Endothelial cell of umbilical vein (primary cell): Measurements from ENCODE around the gene ADH5. TPM values are rescaled to one million over a fixed set of nuclear protein-coding genes. Genes with fewer than 3 reads are reported as not detected.
"Not testable (repeated sequence)": the region's sequence is repeated elsewhere in the genome, so short reads cannot be mapped to it uniquely, and the experiment has no call there.

Experiments
- BruUV-seq: library from RNA; stranded (reverse); fragments of 400-500 nt; replicated peaks from 2 replicates; lab custom pipeline; 2021; lab: Mats Ljungman, UMichigan
- CTCF ChIA-PET: fragments of 300-600, 350-600 bp; sonication (Branson Sonifier 250); formaldehyde crosslinking; loops from one replicate; lab custom pipeline; 2021; ENCODE audit warnings: antibody characterized with exemption, inconsistent platforms; lab: Charles Lee
- POLR2A ChIA-PET: fragments of 300-600, 350-600 bp; sonication (Branson Sonifier 250); formaldehyde crosslinking; loops from one replicate; lab custom pipeline; 2021; ENCODE audit warnings: antibody characterized with exemption, inconsistent platforms; lab: Charles Lee
- DNase-seq: peaks from one replicate; pipeline ENCODE4 v3.0.0-alpha.2; 2011; ENCODE audit warnings: low read depth, low spot score
- FAIRE-seq: peaks from 2 replicates; lab custom pipeline; 2011; peaks lifted over from hg19 to GRCh38; lab: Jason Lieb, UNC
- H2AFZ ChIP-seq: 2 replicates; pipeline ENCODE4 v1.6.0; 2012; ENCODE audit warnings: low read depth, low read length, control low read depth, inconsistent platforms
- H3K27ac ChIP-seq: 2 replicates; pipeline ENCODE4 v1.5.1; 2011; ENCODE audit warnings: low read depth, mild to moderate bottlenecking, control low read depth, low read length, moderate library complexity; ENCODE audit not compliant: insufficient read depth
- H3K27me3 ChIP-seq, 2 experiments: 2 replicates each; pipeline versions ENCODE4 v1.6.0 to v1.6.1; 2011; ENCODE audit warnings: low read length in 2 of 2, mixed read lengths in 1 of 2; ENCODE audit not compliant: control insufficient read depth in 2 of 2, insufficient read depth in 2 of 2
- H3K36me3 ChIP-seq, 2 experiments: 2 replicates in 1 of 2; 3 replicates in 1 of 2; pipeline ENCODE4 v1.5.1; 2011; ENCODE audit warnings: low read length in 2 of 2, mild to moderate bottlenecking in 1 of 2, moderate library complexity in 1 of 2; ENCODE audit not compliant: control insufficient read depth in 2 of 2, insufficient read depth in 2 of 2; ENCODE audit errors: extremely low read depth in 1 of 2
- H3K4me1 ChIP-seq: 3 replicates; pipeline ENCODE4 v1.5.1; 2011; ENCODE audit warnings: mild to moderate bottlenecking, low read length; ENCODE audit not compliant: control insufficient read depth, insufficient read depth; ENCODE audit errors: extremely low read depth
- H3K4me2 ChIP-seq: 2 replicates; pipeline ENCODE4 v1.6.1; 2011; ENCODE audit warnings: low read length, control low read depth, mixed read lengths; ENCODE audit not compliant: insufficient read depth
- H3K4me3 ChIP-seq, 3 experiments: fragments of 200-600 bp in 1 of 3; sonication (generic), shearing (Covaris generic) in 1 of 3; replicated peaks in 1 of 3; 2 replicates each; pipeline ENCODE4 v1.5.1; 2011 to 2016; ENCODE audit warnings: control low read depth in 3 of 3, low read length in 3 of 3, mild to moderate bottlenecking in 2 of 3, inconsistent platforms in 1 of 3, low read depth in 1 of 3, moderate library complexity in 1 of 3; ENCODE audit not compliant: insufficient read depth in 1 of 3
- H3K79me2 ChIP-seq: 2 replicates; pipeline ENCODE4 v1.6.0; 2012; ENCODE audit warnings: low read length, inconsistent platforms; ENCODE audit not compliant: control insufficient read depth, insufficient read depth
- H3K9ac ChIP-seq: replicated peaks from 2 replicates; pipeline ENCODE3; 2011; ENCODE audit warnings: low read length, control low read depth; ENCODE audit not compliant: insufficient read depth; ENCODE audit errors: extremely low read depth
- H3K9me1 ChIP-seq: replicated peaks from 3 replicates; pipeline ENCODE4 v1.6.0; 2011; ENCODE audit warnings: mild to moderate bottlenecking, low read length; ENCODE audit not compliant: control insufficient read depth, insufficient read depth; ENCODE audit errors: extremely low read depth
- H3K9me3 ChIP-seq: replicated peaks from 2 replicates; pipeline ENCODE4 v1.5.1; 2012; ENCODE audit warnings: low read length, inconsistent platforms; ENCODE audit not compliant: control insufficient read depth, insufficient read depth
- H4K20me1 ChIP-seq: replicated peaks from 2 replicates; pipeline ENCODE3; 2011; ENCODE audit warnings: mild to moderate bottlenecking, low read length; ENCODE audit not compliant: control insufficient read depth, insufficient read depth; ENCODE audit errors: extremely low read depth
- EZH2 ChIP-seq: IDR thresholded peaks from 2 replicates; pipeline ENCODE4 v1.6.1; 2012; ENCODE audit warnings: borderline replicate concordance, low read depth, mild to moderate bottlenecking, moderate library complexity, low read length, inconsistent platforms; ENCODE audit not compliant: severe bottlenecking
- GATA2 ChIP-seq: IDR thresholded peaks from 2 replicates; pipeline ENCODE4 v1.7.0; 2011; ENCODE audit warnings: low read depth, mild to moderate bottlenecking, moderate library complexity, mixed read lengths, low read length; ENCODE audit not compliant: insufficient read length, insufficient read depth
- JUN ChIP-seq: IDR thresholded peaks from 2 replicates; pipeline ENCODE4 v1.6.1; 2011; ENCODE audit warnings: borderline replicate concordance, low read depth; ENCODE audit not compliant: insufficient read length, insufficient read depth
- POLR2A ChIP-seq: IDR thresholded peaks from 2 replicates; pipeline ENCODE4 v1.6.1; 2012; ENCODE audit warnings: low read depth, mild to moderate bottlenecking, control low read depth, low read length
- POLR2AphosphoS5 ChIP-seq: IDR thresholded peaks from 2 replicates; pipeline ENCODE4 v1.6.1; 2012; ENCODE audit warnings: low read depth, mild to moderate bottlenecking, control low read depth, low read length, moderate library complexity; ENCODE audit not compliant: insufficient read depth
- dilution Hi-C: fragments of 300-500 bp; cut with MboI; formaldehyde crosslinking; loops from one replicate; pipeline ENCODE4 v1.15.0; 2019; ENCODE audit warnings: low sequenced_read_pairs; ENCODE audit not compliant: extremely low pct_ligation_motif_present
- intact Hi-C: fragments of 100-400 bp; cut with micrococcal nuclease; formaldehyde crosslinking; loops from one replicate; pipeline ENCODE4 v1.10.0; 2022
- polyA plus RNA-seq, 4 experiments: library from polyadenylated mRNA; depleted of rRNA in 3 of 4; stranded (reverse) in 3 of 4; unstranded in 1 of 4; fragments of >200 nt; gene quantifications; 2 replicates each; pipeline versions ENCODE4 v1.2.1 to v1.2.3, GENCODE V29; 2011 to 2012; ENCODE audit warnings: missing spikeins in 1 of 4
- total RNA-seq: library from RNA; stranded (reverse); gene quantifications from 2 replicates; pipeline ENCODE4 v1.2.3, GENCODE V29; 2021
- TF ChIP-seq, protein P1 (sequence below), 2 donors: IDR thresholded peaks; 1 replicate in 1 of 2; 2 replicates in 1 of 2; pipeline ENCODE4 v1.5.1; 2011; ENCODE audit warnings: low read length in 2 of 2, mild to moderate bottlenecking in 2 of 2, moderate library complexity in 2 of 2, control low read depth in 1 of 2, inconsistent platforms in 1 of 2, low read depth in 1 of 2; ENCODE audit not compliant: insufficient read depth in 1 of 2; ENCODE audit errors: extremely low read depth in 1 of 2

The ADH5 gene
- total and polyA plus RNA-seq, 2 donors (not counting 3 experiments of a cell fraction or from before 2014, with no cell fraction given): 89.2 to 101 TPM

DNA sequence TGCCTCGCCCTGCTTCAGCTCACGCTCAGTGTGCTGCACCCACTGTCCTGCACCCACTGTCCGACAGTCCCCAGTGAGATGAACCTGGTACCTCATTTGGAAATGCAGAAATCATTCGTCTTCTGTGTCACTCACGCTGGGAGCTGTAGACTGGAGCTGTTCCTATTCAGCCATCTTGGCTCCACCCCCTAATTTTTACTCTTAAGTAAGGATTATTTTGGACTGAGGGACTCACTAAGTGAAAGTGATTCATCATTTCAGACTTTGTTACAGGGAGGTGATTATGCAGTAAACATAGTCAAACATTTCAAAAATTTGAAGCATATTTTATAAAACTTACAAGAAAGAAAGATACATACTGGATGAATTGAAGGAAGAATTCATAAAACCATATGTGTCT lies 11.2 kb upstream of the ADH5 start:
- H3K27me3 ChIP-seq, POLR2A ChIA-PET, FAIRE-seq, H3K9me3 ChIP-seq, H3K9me1 ChIP-seq, dilution Hi-C loops, BruUV-seq, intact Hi-C loops, H4K20me1 ChIP-seq, H3K36me3 ChIP-seq, DNase-seq, H2AFZ ChIP-seq, H3K27ac ChIP-seq, H3K4me1 ChIP-seq, H3K9ac ChIP-seq, H3K79me2 ChIP-seq, H3K4me2 ChIP-seq, H3K4me3 ChIP-seq, CTCF ChIA-PET: not testable (repeated sequence)

DNA sequence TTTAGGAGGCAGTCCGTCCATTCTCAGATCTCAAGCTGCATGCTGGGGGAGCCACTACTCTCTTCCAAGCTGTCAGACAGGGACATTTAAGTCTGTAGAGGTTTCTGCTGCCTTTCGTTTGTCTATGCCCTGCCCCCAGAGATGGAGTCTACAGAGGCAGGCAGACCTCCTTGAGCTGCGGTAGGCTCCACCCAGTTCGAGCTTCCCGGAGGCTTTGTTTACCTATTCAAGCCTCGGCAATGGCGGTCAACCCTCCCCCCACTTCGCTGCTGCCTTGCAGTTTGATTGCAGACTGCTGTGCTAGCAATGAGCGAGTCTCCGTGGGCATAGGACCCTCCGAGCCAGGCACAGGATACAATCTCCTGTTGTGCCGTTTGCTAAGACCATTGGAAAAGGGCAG lies 10.7 kb upstream of the ADH5 start:
- Histone ChIP-seq H2AFZ (no peak overlapping the region), H3K9ac (no peak overlapping the region), H3K9me3 (no peaks in the 10 kb centered on the region), H3K4me1 (peaks cover 4% of the 10 kb centered on the region), H3K4me3 (no peak overlapping the region), H3K79me2 (no peaks in the 10 kb centered on the region), H3K27ac (no peak overlapping the region), H3K27me3 (no peaks in the 10 kb centered on the region), H3K4me2 (no peak overlapping the region), H3K36me3 (no peaks in the 10 kb centered on the region), H3K9me1 (no peaks in the 10 kb centered on the region), H4K20me1 (no peaks in the 10 kb centered on the region)
- ChIA-PET POLR2A (no interaction called here), CTCF (no interaction called here)
- FAIRE-seq: no peak
- intact Hi-C loops (no loop called here), dilution Hi-C loops (no loop called here)
- TF ChIP-seq GATA2: no peak
- no peak for TF ChIP-seq POLR2AphosphoS5
- TF ChIP-seq, protein P1, sequence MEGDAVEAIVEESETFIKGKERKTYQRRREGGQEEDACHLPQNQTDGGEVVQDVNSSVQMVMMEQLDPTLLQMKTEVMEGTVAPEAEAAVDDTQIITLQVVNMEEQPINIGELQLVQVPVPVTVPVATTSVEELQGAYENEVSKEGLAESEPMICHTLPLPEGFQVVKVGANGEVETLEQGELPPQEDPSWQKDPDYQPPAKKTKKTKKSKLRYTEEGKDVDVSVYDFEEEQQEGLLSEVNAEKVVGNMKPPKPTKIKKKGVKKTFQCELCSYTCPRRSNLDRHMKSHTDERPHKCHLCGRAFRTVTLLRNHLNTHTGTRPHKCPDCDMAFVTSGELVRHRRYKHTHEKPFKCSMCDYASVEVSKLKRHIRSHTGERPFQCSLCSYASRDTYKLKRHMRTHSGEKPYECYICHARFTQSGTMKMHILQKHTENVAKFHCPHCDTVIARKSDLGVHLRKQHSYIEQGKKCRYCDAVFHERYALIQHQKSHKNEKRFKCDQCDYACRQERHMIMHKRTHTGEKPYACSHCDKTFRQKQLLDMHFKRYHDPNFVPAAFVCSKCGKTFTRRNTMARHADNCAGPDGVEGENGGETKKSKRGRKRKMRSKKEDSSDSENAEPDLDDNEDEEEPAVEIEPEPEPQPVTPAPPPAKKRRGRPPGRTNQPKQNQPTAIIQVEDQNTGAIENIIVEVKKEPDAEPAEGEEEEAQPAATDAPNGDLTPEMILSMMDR (IDR thresholded peaks at IDR 0.05; ENCODE audit: extremely low read depth in 1 of 2, insufficient read depth in 1 of 2, low read depth in 1 of 2, low read length in 2 of 2): no peak
- no peak for TF ChIP-seq EZH2
- TF ChIP-seq JUN: no peak
- TF ChIP-seq POLR2A: no peak
- no peak for DNase-seq
- BruUV-seq: no TSS peak

DNA sequence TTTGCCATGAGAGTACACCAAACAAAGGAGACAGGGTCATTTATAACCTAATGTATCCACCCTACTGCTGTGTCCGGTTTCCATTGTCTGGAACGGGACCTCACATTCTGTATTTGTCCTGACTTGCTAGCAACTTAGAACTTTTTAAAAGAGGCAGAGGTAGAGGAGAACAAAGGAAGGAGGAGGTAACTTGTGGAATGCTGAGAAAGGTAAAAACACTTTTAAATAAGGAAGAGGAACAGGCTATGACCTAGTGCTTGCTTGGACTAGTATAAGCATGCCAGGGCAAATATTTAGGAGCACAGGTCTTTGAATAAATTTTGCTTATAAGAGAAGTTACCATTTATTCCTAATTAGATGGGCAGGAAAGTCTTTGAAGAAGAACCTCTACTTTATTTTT lies 3.3 kb upstream of the ADH5 start:
- H3K36me3 ChIP-seq, H3K9me3 ChIP-seq, H3K9ac ChIP-seq, H2AFZ ChIP-seq, H3K4me1 ChIP-seq, H4K20me1 ChIP-seq, H3K4me3 ChIP-seq, CTCF ChIA-PET, H3K27ac ChIP-seq, POLR2A ChIA-PET, BruUV-seq, DNase-seq, H3K9me1 ChIP-seq, H3K4me2 ChIP-seq, dilution Hi-C loops, H3K27me3 ChIP-seq, FAIRE-seq, intact Hi-C loops: not testable (repeated sequence)
- peaks cover 19% of the 10 kb centered on the region for H3K79me2 ChIP-seq
